B cell (primary cell): ENCODE measurements around the gene LYSMD3.

ENCODE experiments used
- EZH2 ChIP-seq: IDR thresholded peaks from 2 replicates; pipeline ENCODE4 v1.6.1; 2012; ENCODE audit warnings: borderline replicate concordance, low read depth, mild to moderate bottlenecking, moderate library complexity, low read length; ENCODE audit not compliant: insufficient read depth, poor library complexity, severe bottlenecking
- TF ChIP-seq, protein P1 (sequence below): fragments of 200-600 bp; IDR thresholded peaks from one replicate; pipeline ENCODE4 v1.8.0; 2022; ENCODE audit warnings: antibody characterized with exemption, mild to moderate bottlenecking

- TF ChIP-seq, protein P1, sequence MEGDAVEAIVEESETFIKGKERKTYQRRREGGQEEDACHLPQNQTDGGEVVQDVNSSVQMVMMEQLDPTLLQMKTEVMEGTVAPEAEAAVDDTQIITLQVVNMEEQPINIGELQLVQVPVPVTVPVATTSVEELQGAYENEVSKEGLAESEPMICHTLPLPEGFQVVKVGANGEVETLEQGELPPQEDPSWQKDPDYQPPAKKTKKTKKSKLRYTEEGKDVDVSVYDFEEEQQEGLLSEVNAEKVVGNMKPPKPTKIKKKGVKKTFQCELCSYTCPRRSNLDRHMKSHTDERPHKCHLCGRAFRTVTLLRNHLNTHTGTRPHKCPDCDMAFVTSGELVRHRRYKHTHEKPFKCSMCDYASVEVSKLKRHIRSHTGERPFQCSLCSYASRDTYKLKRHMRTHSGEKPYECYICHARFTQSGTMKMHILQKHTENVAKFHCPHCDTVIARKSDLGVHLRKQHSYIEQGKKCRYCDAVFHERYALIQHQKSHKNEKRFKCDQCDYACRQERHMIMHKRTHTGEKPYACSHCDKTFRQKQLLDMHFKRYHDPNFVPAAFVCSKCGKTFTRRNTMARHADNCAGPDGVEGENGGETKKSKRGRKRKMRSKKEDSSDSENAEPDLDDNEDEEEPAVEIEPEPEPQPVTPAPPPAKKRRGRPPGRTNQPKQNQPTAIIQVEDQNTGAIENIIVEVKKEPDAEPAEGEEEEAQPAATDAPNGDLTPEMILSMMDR: no peak
- TF ChIP-seq EZH2: no peak
These were observed 36.1 kb upstream of the LYSMD3 start for GRCh38 chr5:90565491-90565890.
